K562 (cell line): ENCODE measurements around the gene MED17.

Experiments
- CCNT2 ChIP-seq: IDR thresholded peaks from 2 replicates; pipeline ENCODE4 v1.6.1; 2011; ENCODE audit warnings: borderline replicate concordance, low read depth, mild to moderate bottlenecking, moderate library complexity, mixed read lengths, low read length; ENCODE audit not compliant: insufficient read length; ENCODE audit errors: extremely low read depth
- GABPA ChIP-seq: fragments of 200-800 bp; sonication (Bioruptor generic); conservative IDR thresholded peaks from 2 replicates; pipeline ENCODE4 v1.6.1; 2016; ENCODE audit warnings: low read depth, missing genetic modification characterization, missing compliant biosample characterization
- HCFC1 ChIP-seq: IDR thresholded peaks from 2 replicates; pipeline ENCODE4 v1.6.1; 2012; ENCODE audit warnings: low read depth, low read length, improper control_type of control experiment
- JUN ChIP-seq, 2 experiments: sonication (generic) in 1 of 2; formaldehyde crosslinking in 1 of 2; IDR thresholded peaks; 2 replicates each; pipeline versions ENCODE4 v1.6.1 to v1.8.0; 2012 to 2022; ENCODE audit warnings: borderline replicate concordance in 2 of 2, mild to moderate bottlenecking in 2 of 2, improper control_type of control experiment in 1 of 2, low read depth in 1 of 2, low read length in 1 of 2, missing genetic modification reagents in 1 of 2
- KDM4B ChIP-seq, 2 experiments: fragments of 450-650 bp in 1 of 2; sonication (generic) in 1 of 2; IDR thresholded peaks; 2 replicates each; pipeline ENCODE4 v1.6.1; 2016 to 2017; ENCODE audit warnings: borderline replicate concordance in 2 of 2, antibody characterized with exemption in 1 of 2, low read depth in 1 of 2, mild to moderate bottlenecking in 1 of 2
- OTX1 ChIP-seq: fragments of 450-650 bp; formaldehyde crosslinking; IDR thresholded peaks from 2 replicates; pipeline ENCODE4 v1.4.0; 2022; ENCODE audit warnings: mild to moderate bottlenecking
- POLR2A ChIP-seq: fragments of 450-650 bp; conservative IDR thresholded peaks from 2 replicates; pipeline ENCODE4 v1.6.1; 2016
- POLR2AphosphoS5 ChIP-seq: IDR thresholded peaks from 2 replicates; pipeline ENCODE4 v1.6.1; 2011; ENCODE audit warnings: mild to moderate bottlenecking, low read depth, low read length, moderate library complexity; ENCODE audit not compliant: control insufficient read depth, insufficient read depth
- RAD21 ChIP-seq, 2 experiments: fragments of 250-450 bp in 1 of 2; fragments of 450-650 bp in 1 of 2; sonication (Bioruptor Pico) in 1 of 2; formaldehyde crosslinking in 1 of 2; IDR thresholded peaks in 1 of 2; conservative IDR thresholded peaks in 1 of 2; 2 replicates each; pipeline versions ENCODE4 v1.4.0 to v1.8.0; 2020 to 2022; ENCODE audit warnings: mild to moderate bottlenecking in 2 of 2, moderate library complexity in 1 of 2
- ZNF239 ChIP-seq: fragments of 250-450 bp; sonication (Bioruptor Pico); IDR thresholded peaks from 2 replicates; pipeline ENCODE4 v1.4.0; 2020; ENCODE audit warnings: mild to moderate bottlenecking
- ZNF583 ChIP-seq: fragments of 250-450 bp; sonication (Bioruptor Pico); IDR thresholded peaks from 2 replicates; pipeline ENCODE4 v1.4.0; 2020
- TF ChIP-seq, protein P1 (sequence below): fragments of 250-450 bp; sonication (Bioruptor Pico); IDR thresholded peaks from 2 replicates; pipeline ENCODE4 v1.8.0; 2021; ENCODE audit warnings: moderate library complexity, mild to moderate bottlenecking, inconsistent platforms
- TF ChIP-seq, protein P2 (sequence below), 3 experiments: IDR thresholded peaks in 2 of 3; conservative IDR thresholded peaks in 1 of 3; 2 replicates each; pipeline ENCODE4 v1.5.1; 2011 to 2012; ENCODE audit warnings: low read length in 3 of 3, mild to moderate bottlenecking in 3 of 3, control low read depth in 2 of 3, improper control_type of control experiment in 1 of 3, inconsistent platforms in 1 of 3, low read depth in 1 of 3, mixed read lengths in 1 of 3, moderate library complexity in 1 of 3; ENCODE audit not compliant: insufficient read depth in 2 of 3
- TF ChIP-seq, protein P3 (sequence below): fragments of 450-650 bp; IDR thresholded peaks from 2 replicates; pipeline ENCODE4 v1.6.1; 2016; ENCODE audit warnings: borderline replicate concordance

DNA sequence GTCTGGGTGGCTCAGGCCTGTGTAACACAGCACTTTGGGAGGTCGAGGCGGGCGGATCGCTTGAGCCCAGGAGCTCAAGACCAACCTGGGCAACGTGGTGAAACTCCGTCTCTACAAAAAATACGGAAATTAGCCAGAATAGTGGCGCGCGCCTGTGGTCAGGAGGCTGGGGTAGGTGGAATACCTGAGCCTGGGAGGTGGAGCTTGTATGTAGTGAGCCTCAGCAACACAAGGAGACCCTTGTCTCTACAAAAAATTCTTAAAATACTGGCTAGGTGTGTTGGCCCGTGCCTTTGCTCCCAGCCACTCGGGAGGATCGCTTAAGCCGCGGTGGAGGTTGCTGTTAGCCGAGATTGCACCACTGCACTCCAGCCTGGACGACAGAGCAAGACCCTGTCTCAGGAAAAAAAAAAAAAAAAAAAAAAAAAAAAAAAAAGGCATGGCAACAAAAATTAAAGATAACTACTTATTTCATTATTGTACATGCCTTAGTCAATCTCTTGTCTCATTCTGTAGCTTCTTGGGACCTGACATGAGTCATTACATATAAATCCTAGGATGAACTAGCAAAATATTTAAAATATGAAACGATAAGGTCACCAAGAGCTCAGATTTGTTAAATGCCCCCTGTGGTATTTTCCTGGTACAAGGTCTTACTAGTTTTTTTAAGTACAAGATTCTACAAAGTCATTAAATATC, 43.9 kb upstream of the MED17 start:
- no peak for TF ChIP-seq OTX1 (CRISPR knock-in tag)
- no peak for TF ChIP-seq GABPA (tag)
- TF ChIP-seq ZNF583 (CRISPR knock-in tag), result no peak
- TF ChIP-seq ZNF239 (CRISPR knock-in tag), result no peak
- no peak for TF ChIP-seq POLR2AphosphoS5
- TF ChIP-seq HCFC1, result no peak
- TF ChIP-seq, protein P1, sequence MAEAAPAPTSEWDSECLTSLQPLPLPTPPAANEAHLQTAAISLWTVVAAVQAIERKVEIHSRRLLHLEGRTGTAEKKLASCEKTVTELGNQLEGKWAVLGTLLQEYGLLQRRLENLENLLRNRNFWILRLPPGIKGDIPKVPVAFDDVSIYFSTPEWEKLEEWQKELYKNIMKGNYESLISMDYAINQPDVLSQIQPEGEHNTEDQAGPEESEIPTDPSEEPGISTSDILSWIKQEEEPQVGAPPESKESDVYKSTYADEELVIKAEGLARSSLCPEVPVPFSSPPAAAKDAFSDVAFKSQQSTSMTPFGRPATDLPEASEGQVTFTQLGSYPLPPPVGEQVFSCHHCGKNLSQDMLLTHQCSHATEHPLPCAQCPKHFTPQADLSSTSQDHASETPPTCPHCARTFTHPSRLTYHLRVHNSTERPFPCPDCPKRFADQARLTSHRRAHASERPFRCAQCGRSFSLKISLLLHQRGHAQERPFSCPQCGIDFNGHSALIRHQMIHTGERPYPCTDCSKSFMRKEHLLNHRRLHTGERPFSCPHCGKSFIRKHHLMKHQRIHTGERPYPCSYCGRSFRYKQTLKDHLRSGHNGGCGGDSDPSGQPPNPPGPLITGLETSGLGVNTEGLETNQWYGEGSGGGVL (CRISPR knock-in tag), result no peak
- no peak for TF ChIP-seq RAD21 (CRISPR knock-in tag; conservative IDR thresholded peaks at IDR 0.05 in 1 of 2, IDR thresholded peaks at IDR 0.05 in 1 of 2)
- TF ChIP-seq, protein P2, sequence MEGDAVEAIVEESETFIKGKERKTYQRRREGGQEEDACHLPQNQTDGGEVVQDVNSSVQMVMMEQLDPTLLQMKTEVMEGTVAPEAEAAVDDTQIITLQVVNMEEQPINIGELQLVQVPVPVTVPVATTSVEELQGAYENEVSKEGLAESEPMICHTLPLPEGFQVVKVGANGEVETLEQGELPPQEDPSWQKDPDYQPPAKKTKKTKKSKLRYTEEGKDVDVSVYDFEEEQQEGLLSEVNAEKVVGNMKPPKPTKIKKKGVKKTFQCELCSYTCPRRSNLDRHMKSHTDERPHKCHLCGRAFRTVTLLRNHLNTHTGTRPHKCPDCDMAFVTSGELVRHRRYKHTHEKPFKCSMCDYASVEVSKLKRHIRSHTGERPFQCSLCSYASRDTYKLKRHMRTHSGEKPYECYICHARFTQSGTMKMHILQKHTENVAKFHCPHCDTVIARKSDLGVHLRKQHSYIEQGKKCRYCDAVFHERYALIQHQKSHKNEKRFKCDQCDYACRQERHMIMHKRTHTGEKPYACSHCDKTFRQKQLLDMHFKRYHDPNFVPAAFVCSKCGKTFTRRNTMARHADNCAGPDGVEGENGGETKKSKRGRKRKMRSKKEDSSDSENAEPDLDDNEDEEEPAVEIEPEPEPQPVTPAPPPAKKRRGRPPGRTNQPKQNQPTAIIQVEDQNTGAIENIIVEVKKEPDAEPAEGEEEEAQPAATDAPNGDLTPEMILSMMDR (IDR thresholded peaks at IDR 0.05 in 2 of 3, conservative IDR thresholded peaks at IDR 0.05 in 1 of 3; ENCODE audit: insufficient read depth in 2 of 3, low read depth in 1 of 3, low read length in 3 of 3), result no peak
- no peak for TF ChIP-seq JUN (IDR thresholded peaks at IDR 0.05; ENCODE audit: borderline replicate concordance, low read depth, low read length)
- no peak for TF ChIP-seq JUN (CRISPR knock-in tag; IDR thresholded peaks at IDR 0.05; ENCODE audit: borderline replicate concordance)
- no peak for TF ChIP-seq KDM4B (IDR thresholded peaks at IDR 0.05; ENCODE audit: borderline replicate concordance in 2 of 2, low read depth in 1 of 2)
- TF ChIP-seq CCNT2, result peak; percentile 21
- TF ChIP-seq, protein P3, sequence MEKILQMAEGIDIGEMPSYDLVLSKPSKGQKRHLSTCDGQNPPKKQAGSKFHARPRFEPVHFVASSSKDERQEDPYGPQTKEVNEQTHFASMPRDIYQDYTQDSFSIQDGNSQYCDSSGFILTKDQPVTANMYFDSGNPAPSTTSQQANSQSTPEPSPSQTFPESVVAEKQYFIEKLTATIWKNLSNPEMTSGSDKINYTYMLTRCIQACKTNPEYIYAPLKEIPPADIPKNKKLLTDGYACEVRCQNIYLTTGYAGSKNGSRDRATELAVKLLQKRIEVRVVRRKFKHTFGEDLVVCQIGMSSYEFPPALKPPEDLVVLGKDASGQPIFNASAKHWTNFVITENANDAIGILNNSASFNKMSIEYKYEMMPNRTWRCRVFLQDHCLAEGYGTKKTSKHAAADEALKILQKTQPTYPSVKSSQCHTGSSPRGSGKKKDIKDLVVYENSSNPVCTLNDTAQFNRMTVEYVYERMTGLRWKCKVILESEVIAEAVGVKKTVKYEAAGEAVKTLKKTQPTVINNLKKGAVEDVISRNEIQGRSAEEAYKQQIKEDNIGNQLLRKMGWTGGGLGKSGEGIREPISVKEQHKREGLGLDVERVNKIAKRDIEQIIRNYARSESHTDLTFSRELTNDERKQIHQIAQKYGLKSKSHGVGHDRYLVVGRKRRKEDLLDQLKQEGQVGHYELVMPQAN, result no peak
- TF ChIP-seq POLR2A, result no peak
